A549 (cell line): Measurements from ENCODE around the gene PPIL4. TPM values are rescaled to one million over a fixed set of nuclear protein-coding genes. Genes with fewer than 3 reads are reported as not detected.

Source experiments
- ATAC-seq, 2 experiments: fragments of 200-7000 bp in 1 of 2; fragments of >200 bp in 1 of 2; cut with Nextera tagmentation in 1 of 2; cut with Tn5 transposase in 1 of 2; 3 replicates each; pipeline versions ENCODE4 v1.8.0 to v1.9.1; 2018 to 2020; ENCODE audit warnings: mild to moderate bottlenecking in 1 of 2, moderate library complexity in 1 of 2
- CTCF ChIA-PET: fragments of 300-600 bp; sonication (Branson Sonifier 250); formaldehyde crosslinking; extraction: SDS; loops from one replicate; lab custom pipeline; 2021; ENCODE audit warnings: antibody characterized with exemption, inconsistent platforms; lab: Yijun Ruan, JAX
- POLR2A ChIA-PET: fragments of 350-600 bp; formaldehyde crosslinking; extraction: SDS; loops from one replicate; lab custom pipeline; 2021; ENCODE audit warnings: antibody characterized with exemption, inconsistent platforms; lab: Yijun Ruan, JAX
- DNase-seq, 2 experiments: peaks; one replicate each; pipeline versions ENCODE4 v3.0.0 to v3.0.0-alpha.2; 2011 to 2016; ENCODE audit warnings: low read depth in 1 of 2, low spot score in 1 of 2
- FAIRE-seq: peaks from 2 replicates; lab custom pipeline; 2011; peaks lifted over from hg19 to GRCh38; lab: Jason Lieb, UNC
- H3K27ac ChIP-seq, 2 experiments: fragments of >200 bp; sonication (Bioruptor Twin); formaldehyde crosslinking; 3 replicates each; pipeline ENCODE4 v1.5.1; 2016 to 2017
- H3K4me1 ChIP-seq: fragments of >200 bp; sonication (Bioruptor Twin); formaldehyde crosslinking; 3 replicates; pipeline ENCODE4 v1.6.1; 2016
- H3K4me2 ChIP-seq: fragments of >200 bp; sonication (Bioruptor Twin); formaldehyde crosslinking; 3 replicates; pipeline ENCODE4 v1.6.1; 2016
- H3K4me3 ChIP-seq: fragments of >200 bp; sonication (Bioruptor Twin); formaldehyde crosslinking; 3 replicates; pipeline ENCODE4 v1.5.1; 2016
- H3K9me3 ChIP-seq: fragments of >200 bp; sonication (Bioruptor Twin); formaldehyde crosslinking; 3 replicates; pipeline ENCODE4 v1.6.1; 2016
- CHD4 ChIP-seq: fragments of 200-600 bp; sonication (generic); IDR thresholded peaks from 2 replicates; pipeline ENCODE4 v1.6.1; 2016; ENCODE audit warnings: antibody characterized with exemption, mild to moderate bottlenecking, borderline replicate concordance
- CTCF ChIP-seq: fragments of >200 bp; sonication (Bioruptor Twin); formaldehyde crosslinking; IDR thresholded peaks from 3 replicates; pipeline ENCODE4 v1.5.1; 2016
- E2F6 ChIP-seq: IDR thresholded peaks from 2 replicates; pipeline ENCODE4 v1.6.1; 2012; ENCODE audit warnings: low read depth, borderline replicate concordance
- FOXS1 ChIP-seq: fragments of 250-450 bp; sonication (Bioruptor Pico); IDR thresholded peaks from 2 replicates; pipeline ENCODE4 v1.5.0; 2020; ENCODE audit warnings: mild to moderate bottlenecking, moderate library complexity
- HES2 ChIP-seq: fragments of >200 bp; sonication (Bioruptor Twin); formaldehyde crosslinking; IDR thresholded peaks from 2 replicates; pipeline ENCODE4 v1.6.1; 2016
- HOXB13 ChIP-seq: fragments of 250-450 bp; sonication (Bioruptor Pico); IDR thresholded peaks from 2 replicates; pipeline ENCODE4 v1.5.0; 2020; ENCODE audit warnings: low read depth, mild to moderate bottlenecking, moderate library complexity
- JUNB ChIP-seq: fragments of >200 bp; sonication (Bioruptor Twin); formaldehyde crosslinking; IDR thresholded peaks from 2 replicates; pipeline ENCODE4 v1.6.1; 2016
- KDM5A ChIP-seq: fragments of 200-600 bp; sonication (generic); IDR thresholded peaks from 2 replicates; pipeline ENCODE4 v1.6.1; 2016; ENCODE audit warnings: antibody characterized with exemption, mild to moderate bottlenecking
- NR3C1 ChIP-seq: fragments of >200 bp; sonication (Bioruptor Twin); formaldehyde crosslinking; IDR thresholded peaks from 3 replicates; pipeline ENCODE4 v1.6.1; 2017
- PBX3 ChIP-seq: IDR thresholded peaks from 2 replicates; pipeline ENCODE4 v1.6.1; 2012
- REST ChIP-seq: fragments of 200-600 bp; sonication (generic); IDR thresholded peaks from 2 replicates; pipeline ENCODE4 v1.6.1; 2016; ENCODE audit warnings: antibody characterized with exemption, mild to moderate bottlenecking, moderate library complexity
- TFCP2L1 ChIP-seq: fragments of 250-450 bp; sonication (Bioruptor Pico); IDR thresholded peaks from 2 replicates; pipeline ENCODE4 v1.5.0; 2021; ENCODE audit warnings: mild to moderate bottlenecking
- TP53 ChIP-seq: fragments of 250-450 bp; sonication (Bioruptor Pico); IDR thresholded peaks from 2 replicates; pipeline ENCODE4 v1.5.0; 2021; ENCODE audit warnings: mild to moderate bottlenecking, moderate library complexity
- ZC3H11A ChIP-seq: fragments of 450-650 bp; IDR thresholded peaks from 2 replicates; pipeline ENCODE4 v1.6.1; 2014; ENCODE audit warnings: antibody characterized with exemption, mild to moderate bottlenecking
- WGBS: methylation state at CpG from one replicate; pipeline ENCODE4 v1.1.6; 2017; ENCODE audit errors: missing lambda C conversion rate; 5-methylcytosine and 5-hydroxymethylcytosine counted together
- polyA plus RNA-seq, 4 experiments: library from polyadenylated mRNA; depleted of rRNA in 3 of 4; stranded (reverse); fragments of >200 nt; fragmentation: RNase III in 1 of 4; extraction: RNeasy Plus Mini Kit Qiagen cat#74134 plus additional on column Dnase treatment in 1 of 4; gene quantifications; 2 replicates in 3 of 4; 3 replicates in 1 of 4; pipeline ENCODE4 v1.2.3, GENCODE V29; 2011 to 2017

The PPIL4 gene
- polyA plus RNA-seq, 2 of the 4 experiments (the other 2 are of a cell fraction), result 12.1 to 17.2 TPM

GRCh38 chr6:149501768-149502167 is 44.1 kb downstream of the PPIL4 start:
- Histone ChIP-seq H3K4me2 (no peak overlapping the region), H3K27ac (no peak overlapping the region), H3K9me3 (no peaks in the 10 kb centered on the region), H3K4me1 (peaks cover 7% of the 10 kb centered on the region), H3K4me3 (no peak overlapping the region)
- 83% methylated on average over 3 of the region's 3 CpGs for WGBS
- no peak for TF ChIP-seq JUNB
- TF ChIP-seq E2F6, result no peak
- TF ChIP-seq HOXB13 (CRISPR knock-in tag), result no peak
- no peak for TF ChIP-seq HES2
- no peak for TF ChIP-seq KDM5A
- FAIRE-seq (no peak), ATAC-seq (no peak), DNase-seq (no peak)
- ChIA-PET CTCF (interaction anchor here (1.0 kb wide), 1 partner anchor 8 kb away, joined by 3 read pairs; no protein-coding TSS in a partner anchor), POLR2A (no interaction called here)

GRCh38 chr6:149501201-149501600 is 44.6 kb downstream of the PPIL4 start:
- no peak overlapping the region for H3K27ac ChIP-seq
- WGBS, result 89% methylated on average over 1 of the region's 1 CpG
- H3K4me3 ChIP-seq, result no peak overlapping the region
- CTCF ChIA-PET, result interaction anchor here (1.0 kb wide), 1 partner anchor 7 kb away, joined by 3 read pairs; no protein-coding TSS in a partner anchor
- DNase-seq (no peak), FAIRE-seq (no peak), ATAC-seq (no peak)
- H3K9me3 ChIP-seq, result no peaks in the 10 kb centered on the region
- POLR2A ChIA-PET, result no interaction called here
- H3K4me1 ChIP-seq, result peaks cover 13% of the 10 kb centered on the region
- TF ChIP-seq NR3C1, result no peak
- TF ChIP-seq CTCF, result no peak
- TF ChIP-seq FOXS1 (CRISPR knock-in tag), result no peak
- no peak for TF ChIP-seq REST
- TF ChIP-seq CHD4, result no peak
- H3K4me2 ChIP-seq, result no peak overlapping the region

GRCh38 chr6:149500096-149500495 is 45.7 kb downstream of the PPIL4 start:
- no peak overlapping the region for H3K4me2 ChIP-seq
- TF ChIP-seq ZC3H11A, result no peak
- no peak for TF ChIP-seq PBX3
- no peak for TF ChIP-seq KDM5A
- no peak for TF ChIP-seq JUNB
- no peak for TF ChIP-seq TFCP2L1
- no peak for TF ChIP-seq TP53
- ATAC-seq (no peak), DNase-seq (no peak), FAIRE-seq (no peak)
- no peak overlapping the region for H3K27ac ChIP-seq
- WGBS, result 96% methylated on average over 1 of the region's 1 CpG
- H3K9me3 ChIP-seq, result no peaks in the 10 kb centered on the region
- POLR2A ChIA-PET, result no interaction called here
- H3K4me3 ChIP-seq, result no peak overlapping the region
- CTCF ChIA-PET, result interaction anchor here (1.2 kb wide), 1 partner anchor 472 kb away, joined by 3 read pairs; no protein-coding TSS in a partner anchor
- H3K4me1 ChIP-seq, result peaks cover 14% of the 10 kb centered on the region
